ENCODE measurements around the gene SERPINB7. TPM values are rescaled to one million over a fixed set of nuclear protein-coding genes. Genes with fewer than 3 reads are reported as not detected.

The SERPINB7 gene, protein sequence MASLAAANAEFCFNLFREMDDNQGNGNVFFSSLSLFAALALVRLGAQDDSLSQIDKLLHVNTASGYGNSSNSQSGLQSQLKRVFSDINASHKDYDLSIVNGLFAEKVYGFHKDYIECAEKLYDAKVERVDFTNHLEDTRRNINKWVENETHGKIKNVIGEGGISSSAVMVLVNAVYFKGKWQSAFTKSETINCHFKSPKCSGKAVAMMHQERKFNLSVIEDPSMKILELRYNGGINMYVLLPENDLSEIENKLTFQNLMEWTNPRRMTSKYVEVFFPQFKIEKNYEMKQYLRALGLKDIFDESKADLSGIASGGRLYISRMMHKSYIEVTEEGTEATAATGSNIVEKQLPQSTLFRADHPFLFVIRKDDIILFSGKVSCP
- not detected for total RNA-seq
- long read RNA-seq, donor 1 = 0 reads
- long read RNA-seq, donor 2 = 0 reads

DNA sequence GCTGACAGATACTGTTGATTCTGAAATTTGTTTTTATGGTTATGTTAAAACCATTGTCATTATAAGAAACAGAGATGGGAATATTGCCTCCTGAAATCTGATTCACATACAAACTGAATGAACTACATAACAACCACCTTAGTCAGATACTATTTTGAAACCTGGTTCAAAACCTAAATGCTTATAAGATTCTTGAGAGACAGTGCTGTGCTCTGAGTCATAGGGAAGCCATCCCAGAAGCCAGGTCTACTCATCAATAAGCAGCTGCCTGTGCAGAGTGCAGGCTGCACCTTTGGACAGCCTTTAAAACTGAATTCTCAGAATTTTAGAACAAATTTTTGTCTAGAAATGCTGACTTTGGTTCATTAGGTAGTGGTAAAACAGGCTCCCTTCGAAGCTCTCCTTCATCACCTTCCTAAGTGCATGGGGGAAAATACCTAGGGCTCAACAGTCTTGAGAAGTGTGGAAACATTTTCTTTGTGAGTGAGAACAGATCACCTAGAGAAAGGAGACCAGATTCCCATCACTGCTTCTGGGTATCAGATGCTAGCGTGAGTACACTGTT lies at the start of gene SERPINB7:
TSS of gene SERPINB7 (plus strand) at position 253 of the 565 bp plus-strand sequence. CDS start 6,955 bp downstream, outside the sequence.
- TF ChIP-seq, protein P1, sequence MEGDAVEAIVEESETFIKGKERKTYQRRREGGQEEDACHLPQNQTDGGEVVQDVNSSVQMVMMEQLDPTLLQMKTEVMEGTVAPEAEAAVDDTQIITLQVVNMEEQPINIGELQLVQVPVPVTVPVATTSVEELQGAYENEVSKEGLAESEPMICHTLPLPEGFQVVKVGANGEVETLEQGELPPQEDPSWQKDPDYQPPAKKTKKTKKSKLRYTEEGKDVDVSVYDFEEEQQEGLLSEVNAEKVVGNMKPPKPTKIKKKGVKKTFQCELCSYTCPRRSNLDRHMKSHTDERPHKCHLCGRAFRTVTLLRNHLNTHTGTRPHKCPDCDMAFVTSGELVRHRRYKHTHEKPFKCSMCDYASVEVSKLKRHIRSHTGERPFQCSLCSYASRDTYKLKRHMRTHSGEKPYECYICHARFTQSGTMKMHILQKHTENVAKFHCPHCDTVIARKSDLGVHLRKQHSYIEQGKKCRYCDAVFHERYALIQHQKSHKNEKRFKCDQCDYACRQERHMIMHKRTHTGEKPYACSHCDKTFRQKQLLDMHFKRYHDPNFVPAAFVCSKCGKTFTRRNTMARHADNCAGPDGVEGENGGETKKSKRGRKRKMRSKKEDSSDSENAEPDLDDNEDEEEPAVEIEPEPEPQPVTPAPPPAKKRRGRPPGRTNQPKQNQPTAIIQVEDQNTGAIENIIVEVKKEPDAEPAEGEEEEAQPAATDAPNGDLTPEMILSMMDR (IDR thresholded peaks at IDR 0.05) = no peak
- Histone ChIP-seq H3K4me3 (no peak within 1 kb of the TSS), H3K36me3 (ENCODE audit: low read depth) (no peaks in the 10 kb centered on the region), H3K9me3 (no peaks in the 10 kb centered on the region), H3K4me1 (ENCODE audit: low read depth) (no peaks in the 10 kb centered on the region)
- no peak for DNase-seq
- ATAC-seq = no peak
- intact Hi-C loops (cut with DNase I, micrococcal nuclease) = no loop called here

DNA sequence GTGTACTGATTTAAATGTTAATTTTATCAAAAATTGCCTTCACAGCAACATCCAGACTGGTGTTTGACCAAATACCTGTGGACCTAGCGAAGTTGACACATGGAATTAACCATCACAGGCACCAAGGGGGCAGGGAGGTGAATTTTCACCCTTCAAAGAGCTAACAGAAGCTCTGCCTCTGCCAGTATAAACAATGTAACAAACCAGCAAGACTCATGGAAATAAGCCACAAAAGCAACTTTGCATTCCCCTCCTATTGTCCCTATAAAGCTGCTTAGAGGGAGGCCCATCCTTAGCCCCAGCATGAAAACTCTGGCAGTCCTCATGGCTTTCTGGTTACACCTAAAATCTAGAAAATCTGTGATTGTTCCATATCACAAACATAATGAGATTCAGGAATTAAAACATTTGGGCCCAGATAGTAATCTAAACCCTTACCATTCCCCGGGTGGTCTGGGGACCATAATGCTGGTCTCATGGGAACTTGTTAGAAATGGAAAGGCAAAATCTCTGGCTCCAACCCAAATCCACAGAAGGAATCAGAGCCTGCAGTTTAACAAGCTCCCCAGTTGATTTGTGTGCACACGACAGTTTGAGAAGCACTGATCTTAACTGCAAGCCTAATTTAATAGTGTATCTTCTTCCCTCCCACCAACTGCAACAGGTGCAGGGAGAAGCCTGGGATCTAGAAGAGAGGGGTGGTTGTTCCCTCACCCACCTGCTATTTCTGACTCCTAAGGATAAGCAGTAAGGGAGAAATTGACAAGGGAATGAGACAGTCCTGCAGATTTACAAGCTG lies 49.3 kb upstream of the SERPINB7 start:
- DNase-seq (no peak), ATAC-seq (no peak)
- intact Hi-C loops (cut with DNase I, micrococcal nuclease) = no loop called here
- H3K9me3 ChIP-seq = no peaks in the 10 kb centered on the region
- no peak overlapping the region for H3K4me3 ChIP-seq
- H3K36me3 ChIP-seq (ENCODE audit: low read depth) = no peaks in the 10 kb centered on the region
- no peaks in the 10 kb centered on the region for H3K4me1 ChIP-seq (ENCODE audit: low read depth)
- TF ChIP-seq, protein P1 (IDR thresholded peaks at IDR 0.05) = no peak

DNA sequence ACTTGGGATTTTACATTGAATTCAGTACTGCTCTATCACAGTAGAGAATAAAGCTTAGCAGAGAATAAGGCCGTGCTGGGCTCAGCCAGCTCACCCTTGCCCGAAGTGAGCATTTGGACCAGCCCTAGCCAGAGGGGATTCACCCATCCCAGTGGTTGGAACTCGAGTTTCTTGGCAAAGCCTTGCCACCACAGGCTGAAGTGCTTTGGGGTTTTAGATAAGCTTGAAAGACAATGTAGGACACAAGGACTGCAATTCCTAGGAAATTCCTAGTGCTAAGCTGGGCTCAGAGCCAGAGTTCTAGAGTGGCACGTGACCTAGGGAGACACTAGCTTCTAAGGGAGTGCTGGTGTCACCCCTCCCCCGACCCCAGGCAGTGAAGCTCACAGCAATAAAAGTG lies 44.4 kb upstream of the SERPINB7 start:
- H3K4me3 ChIP-seq = no peak overlapping the region
- ATAC-seq = no peak
- H3K9me3 ChIP-seq = no peaks in the 10 kb centered on the region
- no peak for DNase-seq
- no peaks in the 10 kb centered on the region for H3K4me1 ChIP-seq (ENCODE audit: low read depth)
- TF ChIP-seq, protein P1 (IDR thresholded peaks at IDR 0.05) = no peak
- intact Hi-C loops (cut with DNase I, micrococcal nuclease) = no loop called here
- no peaks in the 10 kb centered on the region for H3K36me3 ChIP-seq (ENCODE audit: low read depth)

DNA sequence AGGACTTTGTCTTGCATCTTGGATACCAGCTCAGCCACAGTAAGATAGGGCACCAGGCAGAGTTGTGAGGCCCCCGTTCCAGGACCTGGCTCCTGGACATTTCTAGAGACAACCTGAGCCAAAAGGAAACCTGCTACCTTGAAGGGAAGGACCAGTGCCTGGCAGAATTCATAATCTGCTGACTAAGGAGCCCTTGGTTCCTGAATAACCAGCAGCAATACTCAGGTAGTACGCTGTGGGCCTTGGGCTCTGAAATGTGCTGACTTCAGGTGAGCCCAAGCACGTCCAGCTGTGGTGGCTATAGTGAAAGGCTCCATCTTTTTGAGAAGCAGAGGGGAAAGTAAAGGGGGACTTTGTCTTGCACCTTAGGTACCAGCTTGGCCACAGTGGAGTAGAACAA lies 44.0 kb upstream of the SERPINB7 start:
- TF ChIP-seq, protein P1 (IDR thresholded peaks at IDR 0.05) = no peak
- ATAC-seq = no peak
- no peak for DNase-seq
- intact Hi-C loops (cut with DNase I, micrococcal nuclease) = no loop called here
- Histone ChIP-seq H3K4me1 (ENCODE audit: low read depth) (no peaks in the 10 kb centered on the region), H3K9me3 (no peaks in the 10 kb centered on the region), H3K36me3 (ENCODE audit: low read depth) (no peaks in the 10 kb centered on the region), H3K4me3 (no peak overlapping the region)

DNA sequence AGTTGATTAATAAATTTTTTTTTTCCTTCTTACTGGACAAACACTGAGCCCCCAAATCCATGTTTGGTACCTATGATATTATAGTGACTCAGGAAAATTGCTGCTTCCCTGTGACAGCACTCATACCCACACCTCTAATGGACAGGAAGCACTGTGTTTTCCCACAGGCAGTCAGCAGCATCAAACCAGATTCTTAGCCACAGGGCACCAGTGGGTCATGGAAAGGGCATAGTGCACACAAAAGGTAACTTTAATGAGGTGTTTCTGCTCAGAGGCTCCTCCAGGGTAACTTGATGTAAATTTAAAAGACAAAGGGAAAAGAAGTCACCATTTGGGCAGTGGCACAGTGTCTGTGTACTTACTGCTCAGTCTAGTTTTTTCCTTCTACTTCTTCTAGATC lies 38.3 kb upstream of the SERPINB7 start:
- DNase-seq (no peak), ATAC-seq (no peak)
- H3K36me3 ChIP-seq (ENCODE audit: low read depth) = no peaks in the 10 kb centered on the region
- no peaks in the 10 kb centered on the region for H3K4me1 ChIP-seq (ENCODE audit: low read depth)
- H3K4me3 ChIP-seq = no peak overlapping the region
- H3K9me3 ChIP-seq = no peaks in the 10 kb centered on the region
- TF ChIP-seq, protein P1 (IDR thresholded peaks at IDR 0.05) = no peak
- intact Hi-C loops (cut with DNase I, micrococcal nuclease) = no loop called here

Measured in mucosa of descending colon (tissue), 3 donors.